GM21529 (cell line): ENCODE data around the gene LYPD5.
"Not testable (repeated sequence)": the region's sequence is repeated elsewhere in the genome, so short reads cannot be mapped to it uniquely, and the experiment has no call there.

ENCODE experiments used
- ATAC-seq: cut with Tn5 transposase; IDR thresholded peaks from one replicate; pipeline ENCODE4 v1.9.1; 2021; ENCODE audit not compliant: unreplicated experiment

Gene LYPD5

GRCh38 chr19:43806848-43807247 lies 4.6 kb upstream of the LYPD5 start:
- no peak for ATAC-seq

GRCh38 chr19:43806401-43806800 lies 4.2 kb upstream of the LYPD5 start:
- ATAC-seq, result not testable (repeated sequence)

- ATAC-seq, result no peak
Observed at GRCh38 chr19:43804432-43804831, 2.2 kb upstream of the LYPD5 start.

DNA sequence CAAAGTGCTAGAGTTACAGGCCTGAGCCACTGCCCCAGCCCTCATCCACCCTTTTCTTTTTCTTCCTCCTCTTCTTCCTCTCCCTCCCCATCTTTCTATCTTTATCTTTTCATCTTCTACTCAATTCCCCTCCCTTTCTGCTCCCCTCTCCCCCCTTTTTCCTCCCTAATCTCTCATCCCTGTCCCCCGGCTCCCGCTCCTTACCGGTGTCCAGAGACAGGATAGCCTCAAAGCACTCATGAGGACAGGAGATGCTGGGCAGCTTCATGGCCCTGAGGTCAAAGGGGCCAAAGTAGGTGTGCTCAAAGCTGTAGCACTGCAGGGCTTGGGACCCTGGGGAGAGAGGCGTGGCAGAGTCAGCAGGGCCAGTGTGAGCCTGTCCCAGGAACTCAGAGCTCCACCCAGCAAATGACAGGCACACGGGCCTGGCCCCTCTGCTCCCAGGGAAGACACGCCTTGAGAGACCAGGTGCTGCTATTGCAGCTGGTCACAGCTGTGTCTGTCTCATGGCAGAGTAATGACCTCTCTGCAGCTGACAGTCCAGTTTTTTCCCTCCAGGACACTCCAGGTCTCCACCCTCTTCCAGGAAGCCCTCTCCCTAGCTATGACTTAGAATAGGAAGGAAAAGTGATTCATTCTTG lies 2.6 kb downstream of the LYPD5 start:
- ATAC-seq, result no peak

DNA sequence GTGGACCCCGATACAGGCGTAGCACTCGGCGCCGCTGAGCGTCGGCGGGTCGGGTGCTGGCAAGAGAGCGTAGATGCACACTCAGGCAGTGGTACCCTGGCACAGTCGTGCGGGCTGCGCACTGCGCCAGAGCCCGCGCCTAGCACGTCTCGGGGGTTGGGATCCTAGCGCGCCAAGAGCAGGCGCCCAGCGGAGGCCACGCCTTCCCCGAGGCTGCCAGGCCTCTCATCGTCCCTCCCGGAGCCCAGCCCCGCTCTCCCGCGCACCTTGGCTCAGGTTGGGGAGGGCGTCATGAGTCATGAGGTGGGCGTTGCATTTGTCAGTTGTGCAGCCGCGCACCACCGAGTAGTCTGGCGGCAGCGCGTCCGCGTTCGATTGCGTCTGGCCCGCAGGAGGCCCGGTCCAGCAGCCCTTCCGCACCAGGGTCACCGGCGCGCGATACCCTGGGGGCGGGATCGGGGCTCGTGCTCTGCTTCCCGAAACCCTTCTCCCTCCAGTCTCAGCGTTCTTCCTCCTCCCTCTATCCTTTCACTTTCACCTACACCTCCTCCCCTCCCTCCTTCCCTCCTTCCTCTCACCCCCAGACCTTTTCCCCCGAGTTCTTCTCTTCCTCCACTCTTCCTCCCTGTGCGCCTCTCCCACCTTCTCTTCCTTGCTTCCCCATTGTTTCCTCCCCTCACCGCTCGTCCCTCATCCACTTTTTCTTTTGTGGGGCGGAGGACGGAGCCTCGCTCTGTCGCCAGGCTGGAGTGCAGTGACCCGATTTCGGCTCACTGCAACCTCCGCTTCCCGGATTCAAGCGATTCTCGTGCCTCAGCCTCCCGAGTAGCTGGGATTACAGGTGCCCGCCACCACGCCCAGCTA lies 3.5 kb downstream of the LYPD5 start:
- no peak for ATAC-seq

DNA sequence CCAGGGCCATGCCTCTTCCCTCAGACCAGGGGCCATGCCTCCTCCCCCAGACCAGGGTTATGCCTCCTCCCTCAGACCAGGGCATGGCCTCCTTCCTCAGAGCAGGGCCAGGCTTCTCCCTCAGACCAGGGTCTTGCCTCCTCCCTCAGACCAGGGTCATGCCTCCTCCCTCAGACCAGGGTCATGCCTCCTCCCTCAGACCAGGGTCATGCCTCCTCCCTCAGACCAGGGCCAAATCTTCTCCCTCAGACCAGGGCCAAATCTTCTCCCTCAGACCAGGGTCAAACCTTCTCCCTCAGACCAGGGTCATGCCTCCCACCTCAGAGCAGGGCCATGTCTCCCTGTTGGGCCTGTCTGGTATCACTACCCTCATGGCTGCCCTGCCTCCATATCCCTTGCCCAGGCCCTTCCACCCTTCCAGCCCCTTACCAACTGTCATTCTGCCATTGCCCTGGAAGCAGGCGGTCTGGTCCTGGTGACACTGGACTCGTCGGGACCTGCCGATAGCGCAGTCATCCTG lies 4.2 kb downstream of the LYPD5 start:
- ATAC-seq, result no peak

GRCh38 chr19:43797556-43797955 lies 4.7 kb downstream of the LYPD5 start:
- no peak for ATAC-seq

- ATAC-seq, result no peak
Observed at GRCh38 chr19:43797118-43797517, 5.1 kb downstream of the LYPD5 start.

DNA sequence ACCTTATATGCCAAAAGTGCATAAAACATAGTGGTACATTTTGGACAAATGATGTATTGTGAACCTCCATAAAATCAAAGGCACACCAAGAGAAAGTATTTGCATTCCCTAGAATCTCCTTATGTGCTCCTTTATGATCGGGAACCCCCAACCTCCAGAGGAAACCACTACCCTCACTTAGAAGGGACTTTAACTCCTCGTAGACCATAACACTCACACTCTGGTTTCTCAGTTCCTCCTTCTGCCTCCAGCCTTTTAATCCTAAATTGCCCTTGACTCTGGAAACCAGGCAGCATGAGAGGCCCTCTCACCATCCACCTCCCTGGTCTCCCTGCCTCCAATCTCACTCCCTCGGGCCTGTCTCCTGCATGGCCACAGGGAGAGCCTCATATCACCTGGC lies 11.7 kb downstream of the LYPD5 start:
- no peak for ATAC-seq

DNA sequence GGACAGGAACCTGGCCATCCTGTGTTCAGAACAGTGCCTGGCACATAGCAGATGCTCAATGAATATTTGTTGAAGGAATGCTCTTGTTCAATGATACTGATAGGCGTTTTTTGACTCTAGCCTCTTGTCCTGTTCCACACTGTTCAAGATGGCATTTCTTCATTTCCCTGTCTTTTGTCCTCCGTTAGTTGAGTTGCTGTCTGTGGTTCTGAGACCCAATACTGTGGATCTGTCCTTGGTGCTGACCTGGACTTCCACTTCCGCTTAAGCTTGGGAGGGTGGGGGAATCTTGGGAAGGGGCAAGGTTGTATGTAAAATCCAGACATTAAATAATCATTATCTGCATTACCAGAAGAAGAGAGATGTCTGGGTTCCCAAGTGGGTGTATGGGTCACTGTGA lies 13.2 kb downstream of the LYPD5 start:
- no peak for ATAC-seq

GRCh38 chr19:43786665-43787064 lies 15.6 kb downstream of the LYPD5 start:
- ATAC-seq, result no peak

DNA sequence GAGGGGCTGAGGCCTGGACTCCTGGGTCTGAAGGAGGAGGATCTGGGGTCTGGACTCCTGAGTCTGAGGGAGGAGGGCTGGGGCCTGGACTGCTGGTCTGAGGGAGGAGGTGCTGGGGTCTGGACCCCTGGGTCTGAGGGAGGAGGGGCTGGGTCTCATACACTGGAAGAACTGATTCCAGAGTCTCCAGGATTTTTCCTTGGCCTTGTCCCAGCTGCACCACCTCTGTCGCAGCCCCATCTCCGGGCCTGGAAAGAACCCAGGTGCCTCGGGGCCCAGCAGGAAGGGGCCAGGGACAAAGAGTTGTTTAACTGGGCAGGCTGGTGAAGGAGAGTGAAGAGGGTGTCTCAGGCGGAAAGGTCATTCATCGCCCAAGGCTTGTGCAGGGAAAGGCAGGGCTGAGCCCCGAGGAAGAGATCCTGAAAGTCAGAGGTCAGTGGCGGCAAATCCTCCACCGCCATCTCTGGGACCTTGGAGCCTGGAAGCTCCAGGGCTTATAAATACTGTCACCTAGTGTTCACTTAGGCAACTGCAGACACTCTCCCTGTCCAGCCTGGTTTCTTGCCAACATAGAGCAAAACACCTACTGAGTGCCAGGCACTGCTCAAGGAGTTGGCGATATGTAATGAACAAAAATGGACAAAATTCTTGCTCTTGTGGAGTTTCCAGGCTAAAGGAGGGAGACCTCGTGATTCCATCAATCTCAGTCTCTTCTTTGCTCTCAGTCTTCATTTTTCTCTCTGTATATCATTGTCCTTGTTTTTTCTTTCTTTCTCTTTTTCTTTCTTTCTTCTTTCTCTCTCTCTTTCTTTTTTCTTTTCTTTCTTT lies 17.1 kb downstream of the LYPD5 start:
- no peak for ATAC-seq

GRCh38 chr19:43784241-43784980 lies 17.8 kb downstream of the LYPD5 start:
- no peak for ATAC-seq

DNA sequence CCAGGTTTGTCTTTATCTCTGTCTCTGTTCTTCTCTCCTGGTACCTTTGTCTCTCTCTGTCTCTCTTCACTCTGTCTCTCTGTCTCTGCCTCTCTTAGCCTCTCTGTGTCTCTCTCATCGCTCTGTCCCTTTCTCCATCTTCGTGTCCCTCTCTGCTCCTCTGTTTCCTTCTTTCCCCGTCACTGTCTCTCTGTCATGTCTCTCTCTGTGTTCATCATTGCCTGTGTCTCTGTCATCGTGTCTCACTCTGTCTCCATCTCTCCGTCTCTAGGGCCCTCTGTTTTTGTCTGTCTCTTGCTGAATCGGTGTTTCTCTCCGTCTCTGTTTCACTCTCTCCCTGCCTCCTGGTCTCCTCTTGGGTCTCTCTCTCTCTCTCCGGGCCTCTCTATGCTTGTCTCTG lies 18.6 kb downstream of the LYPD5 start:
- no peak for ATAC-seq

DNA sequence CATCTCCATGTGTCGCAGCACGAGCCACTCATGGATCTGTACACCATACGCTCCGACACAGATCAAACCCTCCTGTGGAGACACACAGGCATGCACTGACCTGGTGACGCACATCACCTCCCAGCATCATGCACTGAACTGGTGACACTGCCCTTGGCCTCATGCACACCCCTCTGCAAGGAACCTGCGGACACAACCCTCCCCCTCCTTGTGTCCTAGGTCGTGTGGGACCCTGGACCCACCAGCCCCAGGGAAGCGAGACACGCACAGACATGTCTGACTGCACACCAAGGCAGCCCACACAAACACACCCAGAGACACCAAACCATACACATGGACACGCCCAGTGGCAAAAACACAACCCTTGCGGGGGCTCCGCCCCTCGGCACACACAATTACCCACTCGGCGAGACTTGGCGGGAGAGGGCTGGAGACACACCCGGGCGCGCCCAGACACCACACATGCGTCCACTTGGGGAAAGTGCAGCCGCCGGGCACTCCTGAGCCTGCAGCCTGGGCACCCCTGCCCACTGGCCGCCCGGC lies 19.5 kb downstream of the LYPD5 start:
- no peak for ATAC-seq

DNA sequence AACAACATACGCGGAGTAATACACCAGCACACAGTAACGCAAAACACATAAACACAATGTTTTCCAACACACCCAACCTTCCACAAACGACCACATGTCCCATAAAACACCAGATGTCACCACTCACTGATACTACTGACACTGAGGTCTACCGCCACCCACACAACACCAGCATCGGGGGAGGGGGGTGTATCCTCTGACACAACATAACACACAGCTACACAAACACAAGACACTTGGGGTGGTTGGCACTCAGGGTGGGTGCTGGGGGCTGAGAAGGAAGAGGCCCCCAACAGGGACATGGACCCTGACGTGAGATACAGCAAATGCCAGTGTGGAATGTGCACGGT lies 20.0 kb downstream of the LYPD5 start:
- ATAC-seq, result no peak

- no peak for ATAC-seq
Observed at GRCh38 chr19:43781630-43782310, 20.5 kb downstream of the LYPD5 start.

DNA sequence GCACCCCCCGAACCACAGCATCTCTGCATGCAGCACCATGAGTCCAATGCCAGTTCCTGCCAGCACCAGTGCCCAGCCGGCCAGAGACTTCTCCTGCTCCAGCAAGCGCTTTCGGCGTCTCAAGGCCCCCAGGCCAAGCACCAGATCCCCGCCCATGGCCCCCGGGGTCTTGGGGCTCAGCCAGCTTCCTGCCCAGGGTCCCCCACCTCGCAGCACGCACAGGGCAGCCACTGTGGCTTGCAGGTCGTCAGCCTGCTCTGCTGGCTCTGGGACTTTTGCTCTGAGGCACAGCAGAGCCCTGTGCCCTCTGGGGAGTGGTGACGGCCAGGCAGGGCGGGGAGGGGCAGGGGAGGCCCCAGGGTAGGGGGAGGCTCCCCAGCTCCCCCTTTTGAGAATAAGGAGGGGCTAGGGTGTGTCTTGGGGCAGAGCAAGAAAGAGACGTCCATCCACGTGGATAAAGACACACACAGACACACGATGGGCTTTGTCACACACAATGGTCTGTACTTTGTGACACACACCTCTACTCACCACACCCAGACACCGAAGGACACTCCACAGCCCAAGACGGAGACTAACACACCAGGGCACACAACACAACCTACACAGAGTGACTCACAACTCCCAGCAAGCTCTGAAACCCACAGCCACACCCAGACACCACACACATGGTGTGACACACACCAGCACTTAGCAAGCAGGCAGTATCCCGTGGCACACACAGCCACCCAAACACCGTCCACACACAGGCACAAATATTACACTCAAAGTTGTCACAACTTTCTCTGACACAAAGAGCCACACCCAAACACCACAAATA lies 21.3 kb downstream of the LYPD5 start, which contains the start of gene KCNN4:
Gene KCNN4 (minus strand): TSS at position 268 of the 820 bp plus-strand sequence. CDS start 112 bp downstream, at position 156.
- peak; percentile 37 for ATAC-seq

GRCh38 chr19:43779820-43780219 lies 22.4 kb downstream of the LYPD5 start:
- ATAC-seq, result no peak
